Stimulated activated CD4-positive, alpha-beta T cell treated with anti-CD3 and anti-CD28 coated beads, TNF-alpha, amount 100 ng/mL, for 24 hours (primary cell): ENCODE measurements around the gene FYTTD1.

Experiments used
- DNase-seq, 3 experiments: peaks; one replicate each; pipeline ENCODE4 v3.0.0-alpha.2; 2020; ENCODE audit warnings: low read depth in 3 of 3

FYTTD1 gene

GRCh38 chr3:197737319-197737649 is 12.4 kb upstream of the FYTTD1 start:
- DNase-seq = no peak

- no peak for DNase-seq
These were observed 11.8 kb upstream of the FYTTD1 start for GRCh38 chr3:197737749-197738462.

- no peak for DNase-seq
These were observed 6.9 kb upstream of the FYTTD1 start for GRCh38 chr3:197742787-197743186.

GRCh38 chr3:197746209-197746608 is 3.5 kb upstream of the FYTTD1 start:
- no peak for DNase-seq

GRCh38 chr3:197746801-197747237 is 2.9 kb upstream of the FYTTD1 start:
- DNase-seq = no peak

- DNase-seq = no peak
These were observed 927 bp upstream of the FYTTD1 start for GRCh38 chr3:197748597-197749314.

GRCh38 chr3:197749315-197749600 is 425 bp upstream of the FYTTD1 start:
- peak in 2 of 3 experiments; percentile 28 to 48 for DNase-seq

- peak in 1 of 3 experiments; percentile 47 for DNase-seq
These were observed 731 bp downstream of the FYTTD1 start for GRCh38 chr3:197750396-197750831.

- peak in 1 of 3 experiments; percentile 48 for DNase-seq
These were observed 1.4 kb downstream of the FYTTD1 start for GRCh38 chr3:197750858-197751737.

- DNase-seq = no peak
These were observed 2.4 kb downstream of the FYTTD1 start for GRCh38 chr3:197752107-197752506.

GRCh38 chr3:197753263-197753662 is 3.6 kb downstream of the FYTTD1 start:
- DNase-seq = no peak

- DNase-seq = no peak
These were observed 7.0 kb downstream of the FYTTD1 start for GRCh38 chr3:197756704-197757103.

GRCh38 chr3:197758512-197758911 is 8.8 kb downstream of the FYTTD1 start:
- DNase-seq = no peak

GRCh38 chr3:197761784-197762183 is 12.1 kb downstream of the FYTTD1 start:
- no peak for DNase-seq

- DNase-seq = no peak
These were observed 25.6 kb downstream of the FYTTD1 start for GRCh38 chr3:197775317-197775716.

GRCh38 chr3:197782230-197782629 is 32.5 kb downstream of the FYTTD1 start:
- no peak for DNase-seq

- no peak for DNase-seq
These were observed 34.4 kb downstream of the FYTTD1 start for GRCh38 chr3:197784019-197784585.

- DNase-seq = no peak
These were observed 37.7 kb downstream of the FYTTD1 start for GRCh38 chr3:197787412-197787811.

GRCh38 chr3:197789309-197789708 is 39.6 kb downstream of the FYTTD1 start:
- DNase-seq = no peak

GRCh38 chr3:197790033-197790432 is 40.4 kb downstream of the FYTTD1 start:
- no peak for DNase-seq

GRCh38 chr3:197791113-197791891 is 41.6 kb downstream of the FYTTD1 start, which contains the start of gene LRCH3:
Gene LRCH3, plus strand, starts transcription at chr3:197791254. Its CDS starts 25 bp downstream, at chr3:197791279.
- DNase-seq = peak; percentile 66 to 80 (median 75)
